ENCODE measurements around the gene IL4R.
"Not testable (repeated sequence)": the region's sequence is repeated elsewhere in the genome, so short reads cannot be mapped to it uniquely, and the experiment has no call there.

Gene IL4R

DNA sequence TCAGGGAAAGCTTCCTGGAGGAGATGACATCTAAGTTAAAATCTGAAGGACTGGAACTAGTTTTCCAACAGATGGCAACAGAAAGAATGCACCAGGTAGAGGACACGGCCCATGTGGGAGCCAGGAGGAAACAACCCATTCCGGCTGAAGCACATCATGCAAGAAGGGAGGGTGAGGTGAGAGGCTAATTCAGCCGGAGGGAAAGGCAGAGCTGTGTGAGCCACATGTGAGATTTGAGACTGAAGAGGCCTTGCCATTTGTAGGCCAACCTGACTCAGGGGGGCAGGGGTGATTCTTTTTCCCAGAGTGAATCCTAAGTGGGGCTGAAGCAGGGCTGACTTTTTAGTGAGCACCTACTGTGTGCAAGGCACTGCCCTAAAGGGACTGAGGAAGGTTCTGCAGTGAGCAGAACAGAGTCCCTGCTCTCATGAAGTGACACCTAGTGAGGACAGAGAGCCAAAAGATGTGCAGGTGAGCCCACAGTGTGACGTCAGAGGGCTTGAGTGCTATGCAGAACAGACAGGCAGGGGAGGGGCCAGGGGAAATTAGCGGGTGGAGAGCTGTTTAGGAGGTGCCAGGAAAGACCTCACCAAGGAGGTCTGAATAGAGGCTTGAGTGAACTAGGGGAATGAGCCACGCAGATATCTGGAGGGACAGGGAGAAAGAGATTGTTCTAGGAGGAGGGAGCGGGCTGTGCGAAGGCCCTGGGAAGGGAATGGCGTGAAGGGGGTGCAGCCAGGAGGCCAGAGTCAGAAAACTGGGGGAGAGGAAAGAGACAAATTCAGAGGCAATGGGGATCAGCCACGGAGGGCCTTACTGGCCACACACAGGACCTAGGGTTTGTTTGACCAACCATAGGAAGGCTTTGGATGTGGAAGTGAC is 68.4 kb downstream of the IL4R start:
- no peak for DNase-seq (ENCODE audit: low spot score)

DNA sequence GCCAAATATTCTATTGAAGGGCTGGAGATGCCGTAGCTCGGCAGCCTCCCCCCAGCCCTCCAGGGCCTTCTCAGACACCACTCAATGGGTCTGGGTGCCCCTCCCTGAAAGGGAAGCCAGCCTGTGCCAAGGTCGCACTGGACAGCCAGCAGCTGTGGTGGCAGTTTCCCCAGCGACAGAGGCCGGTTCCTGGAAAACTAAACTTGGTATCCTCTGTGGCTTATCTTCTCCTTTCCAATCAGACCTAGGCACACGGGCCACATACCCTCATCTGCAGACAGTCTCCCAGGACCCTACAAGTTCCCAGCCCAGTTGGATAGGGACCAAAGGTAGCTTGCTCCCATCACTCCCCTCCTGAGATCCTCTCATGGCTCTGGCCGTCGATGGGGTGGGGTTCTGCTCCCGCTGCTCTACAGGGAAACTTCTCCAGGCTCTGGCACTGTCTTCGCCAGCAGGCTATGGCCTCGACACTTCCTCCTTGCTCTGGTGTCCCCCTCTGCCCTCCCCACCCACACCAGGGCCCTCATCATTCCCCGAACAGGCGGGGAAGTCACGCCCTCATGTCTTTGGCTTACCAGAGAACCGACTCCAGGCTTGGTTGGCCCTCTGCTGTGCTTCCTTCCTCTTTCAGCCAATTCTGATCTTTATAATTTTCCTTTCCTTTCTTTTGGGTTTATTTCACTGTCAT is 69.9 kb downstream of the IL4R start:
- DNase-seq (ENCODE audit: low spot score), result no peak

DNA sequence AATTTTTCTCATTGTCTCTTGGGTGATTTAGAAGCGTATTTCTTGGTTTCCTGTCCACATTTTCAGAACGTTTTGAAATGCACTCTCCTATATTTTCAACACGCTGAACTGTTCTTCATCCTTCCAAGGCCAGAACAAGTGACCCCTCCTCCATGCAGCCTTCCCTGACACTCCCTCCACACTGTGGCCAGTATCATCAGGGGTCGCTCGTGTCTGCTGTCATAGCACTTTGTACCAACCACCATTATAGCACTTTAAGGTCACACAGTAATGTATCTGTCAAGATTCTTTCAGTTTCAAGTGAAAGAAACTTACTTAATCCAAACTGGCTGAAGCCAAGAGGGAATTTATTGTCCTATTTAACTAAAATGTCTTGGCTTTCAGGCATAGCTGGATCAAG is 70.7 kb downstream of the IL4R start:
- no peak for DNase-seq (ENCODE audit: low spot score)

DNA sequence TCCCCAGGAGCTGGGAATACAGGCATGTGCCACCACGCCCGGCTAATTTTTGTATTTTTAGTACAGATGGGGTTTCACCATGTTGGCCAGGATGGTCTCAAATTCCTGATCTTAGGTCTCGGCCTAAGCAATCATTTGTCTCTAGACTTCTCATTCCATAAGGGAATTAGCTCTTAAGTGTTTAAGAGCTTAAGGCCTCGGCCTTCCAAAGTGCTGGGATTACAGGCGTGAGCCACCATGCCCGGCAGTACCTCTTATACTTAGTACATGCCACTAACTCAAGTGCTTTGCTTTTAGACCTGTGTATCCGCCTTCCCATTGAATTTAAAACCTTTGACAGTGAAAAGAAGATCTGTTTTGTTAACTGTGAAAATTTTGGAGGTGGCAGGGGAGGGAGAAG is 71.6 kb downstream of the IL4R start:
- DNase-seq (ENCODE audit: low spot score), result no peak

DNA sequence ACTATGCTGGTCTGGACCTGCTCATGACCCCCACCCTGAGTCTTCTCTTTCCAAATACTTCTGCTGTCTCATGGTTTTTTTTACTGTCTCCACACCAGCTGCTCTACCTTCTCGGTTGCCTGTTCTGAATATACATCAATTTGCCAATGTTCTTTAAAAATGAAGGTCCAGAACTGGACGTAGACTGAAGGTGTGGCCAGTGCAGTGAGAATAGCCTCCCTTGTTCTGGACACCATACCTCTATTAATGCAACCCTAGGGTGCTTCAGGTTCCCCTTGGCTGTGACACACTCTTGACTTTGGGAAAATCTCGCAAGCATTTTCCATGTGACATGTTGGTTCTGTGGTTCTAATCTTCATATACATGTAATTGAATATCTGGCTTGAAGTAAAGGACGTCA is 72.9 kb downstream of the IL4R start:
- DNase-seq (ENCODE audit: low spot score), result no peak

DNA sequence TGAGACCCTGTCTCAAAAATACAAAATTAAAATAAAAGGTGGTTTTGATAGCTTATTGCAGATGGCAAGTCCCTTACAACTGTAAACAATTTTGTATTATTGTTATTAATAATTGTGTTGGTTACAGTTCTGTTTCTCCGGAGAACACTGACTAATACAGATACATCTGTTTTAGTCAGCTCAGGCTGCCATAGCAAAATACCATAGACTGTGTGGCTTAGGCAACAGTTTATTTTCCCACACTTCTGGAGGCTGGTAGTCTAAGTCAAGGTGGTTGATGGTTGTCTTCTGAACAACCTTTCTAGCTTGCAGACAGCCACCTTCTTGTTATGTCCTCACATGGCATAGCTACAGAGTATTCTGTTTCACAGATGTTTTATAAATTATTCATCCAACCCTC is 74.0 kb downstream of the IL4R start:
- no peak for DNase-seq (ENCODE audit: low spot score)

DNA sequence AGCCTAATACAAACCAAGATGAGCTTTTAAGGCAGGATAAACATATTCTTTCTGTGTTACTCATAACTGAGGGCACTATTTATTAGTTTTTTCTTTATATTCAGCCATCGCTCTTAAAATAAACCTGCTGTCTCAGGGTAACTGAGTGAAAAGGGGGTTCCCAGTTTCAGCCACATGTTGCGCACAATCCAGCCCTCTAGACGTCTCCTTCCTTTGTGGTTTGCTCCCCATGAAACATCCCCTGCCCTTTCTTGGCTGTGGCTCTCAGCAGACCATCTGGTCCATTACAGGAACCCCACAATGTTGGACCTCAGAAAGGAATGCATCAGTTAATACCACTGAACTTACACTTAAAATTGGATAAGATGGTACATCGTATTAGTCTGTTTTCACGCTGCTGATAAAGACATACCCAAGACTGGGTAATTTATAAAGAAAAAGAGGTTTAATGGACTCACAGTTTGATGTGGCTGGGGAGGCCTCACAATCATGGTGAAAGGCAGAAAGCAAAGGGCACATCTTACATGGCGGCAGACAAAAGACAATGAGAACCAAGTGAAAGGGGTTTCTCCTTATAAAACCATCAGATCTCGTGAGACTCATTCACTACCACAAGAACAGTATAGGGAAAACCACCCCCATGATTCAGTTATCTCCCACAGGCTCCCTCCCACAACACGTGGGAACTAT is 75.6 kb downstream of the IL4R start:
- no peak for DNase-seq (ENCODE audit: low spot score)

DNA sequence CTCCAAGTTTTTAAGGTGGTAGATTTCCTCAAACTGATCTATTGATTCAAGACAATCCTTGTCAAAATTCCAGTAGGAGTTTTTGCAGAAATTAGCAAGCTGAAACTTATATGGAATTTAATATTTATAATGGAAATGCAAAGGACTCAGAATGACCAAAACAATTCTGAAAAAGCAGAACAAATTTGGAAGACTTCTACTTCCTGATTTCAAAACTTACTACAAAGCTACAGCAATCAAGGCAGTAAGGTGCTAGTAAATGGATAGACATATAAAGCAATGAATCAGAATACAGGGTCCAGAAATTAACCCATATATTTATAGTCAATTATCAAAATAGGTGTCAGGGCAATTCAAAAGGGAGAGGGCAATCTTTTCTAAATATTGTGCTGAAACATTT is 76.4 kb downstream of the IL4R start:
- DNase-seq (ENCODE audit: low spot score), result no peak

DNA sequence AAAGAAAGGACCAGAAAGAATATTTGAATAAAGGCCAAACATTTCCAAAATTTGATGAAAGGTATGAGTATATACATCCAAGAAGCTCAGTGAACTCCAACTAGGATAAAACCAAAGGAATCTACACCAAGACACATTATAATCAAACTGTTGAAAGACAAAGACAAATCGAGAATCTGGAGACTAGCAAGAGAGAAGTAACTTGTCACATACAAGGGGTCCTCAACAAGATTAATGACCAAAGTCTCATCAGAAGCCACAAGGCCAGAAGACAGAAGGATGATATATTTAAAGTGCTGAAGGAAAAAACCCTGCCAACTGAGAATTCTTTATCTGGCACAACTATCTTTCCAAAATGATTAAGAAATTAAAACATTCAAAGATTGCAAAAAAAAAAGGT is 78.9 kb downstream of the IL4R start:
- DNase-seq (ENCODE audit: low spot score), result no peak

DNA sequence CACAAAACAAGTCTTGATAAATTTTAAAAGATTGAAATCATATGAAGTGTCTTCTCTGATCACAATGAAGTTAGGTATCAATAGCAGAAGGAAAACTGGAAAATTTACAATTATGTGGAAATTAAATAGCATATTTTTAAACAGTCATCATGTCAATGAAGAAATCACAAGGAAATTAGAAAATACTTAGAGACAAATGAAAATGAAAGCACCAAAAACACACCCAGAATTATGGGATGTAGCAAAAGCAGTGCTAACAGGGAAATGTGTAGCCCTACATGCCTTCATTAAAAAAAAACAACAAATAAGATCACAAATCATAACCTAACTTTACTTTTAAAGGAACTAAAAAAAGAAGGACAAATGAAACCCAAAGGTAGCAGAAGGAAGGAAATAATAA is 80.7 kb downstream of the IL4R start:
- no peak for DNase-seq (ENCODE audit: low spot score)

DNA sequence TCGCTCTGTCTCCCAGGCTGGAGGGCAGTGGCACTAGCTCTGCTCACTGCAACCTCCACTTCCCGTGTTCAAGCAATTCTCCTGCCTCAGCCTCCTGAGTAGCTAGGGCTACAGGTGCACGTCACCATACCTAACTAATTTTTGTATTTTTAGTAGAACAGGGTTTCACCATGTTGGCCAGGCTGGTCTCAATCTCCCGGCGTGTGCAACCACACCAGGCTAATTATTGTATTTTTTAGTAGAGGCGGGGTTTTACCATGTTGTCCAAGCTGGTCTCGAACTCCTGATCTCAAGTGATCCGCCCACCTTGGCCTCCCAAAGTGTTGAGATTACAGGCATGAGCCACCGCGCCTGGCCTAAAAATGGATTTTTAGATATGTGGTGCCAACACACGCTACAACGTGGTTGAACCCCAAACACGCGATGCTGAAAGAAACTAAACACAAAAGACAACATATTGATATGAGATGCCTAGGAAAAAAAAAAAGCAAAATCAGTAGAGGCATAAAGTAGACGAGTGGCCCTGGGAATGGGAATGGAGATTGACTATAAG is 84.6 kb downstream of the IL4R start:
- not testable (repeated sequence) for DNase-seq (ENCODE audit: low spot score)

DNA sequence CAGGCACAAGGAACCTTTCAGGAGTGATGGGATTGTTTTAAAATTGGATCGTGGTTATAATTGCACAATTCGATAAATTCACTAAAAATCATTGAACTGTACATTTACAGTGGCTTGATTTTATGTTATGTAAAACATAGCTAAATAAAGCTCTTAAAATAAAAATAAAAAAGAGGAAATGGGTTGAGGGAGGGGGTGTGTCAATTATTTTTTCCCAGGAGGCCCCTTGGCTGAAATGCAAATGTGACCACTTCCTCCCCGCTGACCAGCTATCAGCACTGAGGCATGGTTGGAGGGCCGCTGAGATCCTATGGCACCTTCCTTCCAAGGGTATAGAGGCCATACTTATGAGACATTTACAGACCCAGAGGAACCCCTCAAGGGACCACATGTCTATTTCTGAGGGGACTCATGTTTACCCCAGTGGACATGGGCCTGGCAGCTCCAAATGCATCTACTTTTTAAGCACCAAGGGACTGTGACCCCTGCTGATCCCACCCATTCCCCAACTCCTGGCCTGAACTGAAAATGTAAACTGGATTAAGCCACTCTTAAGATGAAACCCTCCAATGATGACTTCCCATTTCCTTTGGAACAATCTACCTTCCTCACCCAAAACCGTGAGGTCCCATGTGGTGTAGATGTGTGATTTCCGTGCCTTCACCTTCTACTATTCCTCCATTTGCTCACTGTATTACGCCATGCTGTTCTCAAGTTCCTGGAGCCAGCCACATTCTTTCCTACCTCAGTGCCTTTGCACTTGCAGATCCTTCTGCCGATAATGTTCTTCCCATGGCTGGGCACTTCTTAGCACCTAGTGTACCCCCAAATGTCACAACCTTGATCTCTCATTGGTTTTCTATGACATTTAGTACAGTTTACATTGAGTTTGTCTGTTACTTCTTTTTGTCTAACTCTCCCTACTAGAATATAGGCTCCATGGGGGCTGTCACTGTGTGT is 85.4 kb downstream of the IL4R start:
- no peak for DNase-seq (ENCODE audit: low spot score)

DNA sequence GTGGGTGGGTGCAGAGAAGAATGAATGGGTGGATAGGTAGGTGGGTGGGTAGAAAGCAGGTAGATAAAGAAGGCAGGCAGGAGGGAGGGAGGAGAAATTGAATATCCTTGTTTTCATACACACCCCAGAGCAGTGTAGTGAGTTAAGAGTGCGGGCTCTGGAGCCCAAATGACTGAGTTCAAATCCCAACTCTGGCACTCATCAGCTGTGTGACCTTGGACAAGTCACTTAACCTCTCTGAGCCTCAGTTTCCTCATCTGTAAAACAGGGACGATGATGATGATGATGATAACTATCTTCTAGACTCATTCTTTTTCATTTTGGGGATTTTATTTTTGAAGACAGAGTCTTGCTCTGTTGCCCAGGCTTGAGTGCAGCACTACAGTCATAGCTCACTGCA is 86.2 kb downstream of the IL4R start:
- DNase-seq (ENCODE audit: low spot score), result no peak

DNA sequence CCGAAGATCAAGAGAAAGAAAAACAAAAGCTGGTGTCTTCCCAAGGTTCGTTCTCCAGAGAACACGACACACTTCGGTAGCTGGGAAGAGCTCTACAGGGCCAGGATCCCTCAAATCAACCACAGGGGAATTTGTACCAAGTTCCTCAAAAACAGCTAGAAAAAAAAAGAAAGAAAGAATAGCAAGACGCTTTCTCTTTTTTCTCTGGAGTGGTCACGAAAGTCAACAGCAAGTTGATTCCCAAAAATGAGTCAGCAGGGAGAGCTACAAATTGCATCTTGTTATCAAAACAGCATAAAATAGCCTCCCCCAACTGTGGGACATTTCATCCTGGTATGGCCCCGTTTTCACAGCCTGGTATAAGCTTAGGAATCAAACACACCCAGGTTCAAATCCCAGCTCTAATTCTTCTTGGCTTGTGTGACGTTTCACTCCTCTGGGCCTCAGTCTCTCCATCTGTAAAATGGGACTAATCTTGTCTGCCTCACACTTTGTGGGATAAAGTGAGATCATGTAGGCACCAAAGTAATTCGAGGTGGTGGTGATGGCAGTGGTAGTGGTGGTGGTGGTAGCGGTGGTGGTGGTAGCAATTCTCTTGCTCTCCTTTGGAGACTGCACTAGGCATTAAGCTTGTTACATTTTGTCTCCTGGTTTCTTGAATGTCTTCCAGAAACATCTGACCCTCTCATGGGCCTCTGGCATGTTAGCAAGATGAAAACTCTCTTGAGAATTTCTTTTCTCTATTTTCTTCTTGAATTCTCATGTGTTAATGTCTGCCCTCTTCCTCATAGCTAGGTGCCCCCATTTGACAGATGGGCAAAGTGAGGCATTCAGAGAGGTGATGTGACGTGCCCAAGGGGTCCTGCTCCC is 87.2 kb downstream of the IL4R start:
- DNase-seq (ENCODE audit: low spot score), result no peak

DNA sequence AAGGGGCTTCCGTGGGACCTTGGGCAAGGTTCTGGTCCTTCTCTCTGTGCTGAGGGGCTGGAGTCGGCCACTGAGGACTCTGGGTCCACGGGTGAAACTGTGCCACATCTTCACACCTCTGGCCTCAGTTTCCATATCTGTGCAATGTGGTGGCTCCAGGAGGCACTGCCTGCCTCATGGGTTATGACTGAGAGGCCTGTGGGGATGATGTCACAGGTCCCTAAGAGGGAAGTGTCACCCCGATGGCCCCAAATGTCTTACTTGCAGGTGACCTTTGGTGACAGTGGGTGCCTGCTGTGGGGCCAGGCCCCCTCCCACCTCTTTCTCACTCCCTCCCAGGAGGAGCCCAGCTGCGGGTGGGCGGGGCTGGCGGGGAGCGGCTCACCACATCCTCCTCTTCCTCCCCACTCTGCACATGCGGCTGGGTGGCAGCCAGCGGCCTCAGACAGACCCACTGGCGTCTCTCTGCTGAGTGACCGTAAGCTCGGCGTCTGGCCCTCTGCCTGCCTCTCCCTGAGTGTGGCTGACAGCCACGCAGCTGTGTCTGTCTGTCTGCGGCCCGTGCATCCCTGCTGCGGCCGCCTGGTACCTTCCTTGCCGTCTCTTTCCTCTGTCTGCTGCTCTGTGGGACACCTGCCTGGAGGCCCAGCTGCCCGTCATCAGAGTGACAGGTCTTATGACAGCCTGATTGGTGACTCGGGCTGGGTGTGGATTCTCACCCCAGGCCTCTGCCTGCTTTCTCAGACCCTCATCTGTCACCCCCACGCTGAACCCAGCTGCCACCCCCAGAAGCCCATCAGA is 88.2 kb downstream of the IL4R start, which contains the start of gene IL21R:
TSS of gene IL21R (plus strand) at position 407 of the 801 bp plus-strand sequence. CDS start 27,898 bp downstream, outside the sequence.
- DNase-seq (ENCODE audit: low spot score), result no peak

DNA sequence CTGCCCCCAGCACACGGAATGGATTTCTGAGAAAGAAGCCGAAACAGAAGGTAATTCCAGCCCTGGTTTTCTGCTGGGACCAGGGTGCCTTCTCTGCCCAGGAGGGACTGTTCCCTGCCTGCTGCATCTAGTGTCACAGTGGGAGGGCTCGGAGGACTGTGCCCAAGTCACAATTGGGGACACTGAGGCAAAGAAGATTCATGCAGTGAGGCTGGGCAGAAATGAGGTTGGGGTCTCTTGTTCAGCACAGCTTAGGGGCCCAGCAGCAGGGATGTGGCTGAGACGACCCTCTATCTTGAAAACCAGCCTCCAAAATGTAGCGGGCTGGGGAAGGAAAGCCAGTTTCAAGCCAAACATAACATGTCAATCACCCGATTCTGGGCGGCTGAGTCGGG is 88.8 kb downstream of the IL4R start:
- DNase-seq (ENCODE audit: low spot score), result no peak

DNA sequence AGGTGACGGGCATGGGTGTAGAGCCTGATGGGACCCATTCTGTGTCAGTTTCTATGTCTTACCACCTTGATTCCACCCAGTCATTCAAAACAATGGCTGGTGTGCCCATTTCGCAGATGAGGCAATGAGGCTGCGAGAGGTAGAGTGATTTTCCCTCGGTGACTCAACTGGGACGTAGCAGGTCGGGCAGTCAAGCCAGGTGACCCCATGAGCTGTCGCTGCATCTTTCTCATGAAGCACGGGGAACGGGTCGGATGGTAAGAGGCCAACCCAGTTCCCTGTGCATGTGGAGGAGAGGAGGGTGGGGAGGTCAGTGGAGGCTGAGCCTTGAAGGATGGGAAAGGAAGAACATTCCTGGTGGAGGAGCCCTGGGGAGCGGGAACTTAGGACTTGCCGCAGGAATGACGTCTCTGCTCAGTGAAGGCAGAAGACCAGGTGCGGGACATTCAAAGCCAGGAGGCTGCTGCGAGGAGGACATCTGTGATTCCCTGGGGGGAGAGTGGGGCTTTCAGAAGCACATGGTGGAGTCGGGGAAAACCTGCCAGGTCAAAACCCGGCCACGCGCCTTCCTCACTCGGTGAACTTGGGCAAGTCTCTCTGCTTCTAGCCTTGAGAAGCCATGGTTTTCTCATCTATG is 89.3 kb downstream of the IL4R start:
- DNase-seq (ENCODE audit: low spot score), result no peak

DNA sequence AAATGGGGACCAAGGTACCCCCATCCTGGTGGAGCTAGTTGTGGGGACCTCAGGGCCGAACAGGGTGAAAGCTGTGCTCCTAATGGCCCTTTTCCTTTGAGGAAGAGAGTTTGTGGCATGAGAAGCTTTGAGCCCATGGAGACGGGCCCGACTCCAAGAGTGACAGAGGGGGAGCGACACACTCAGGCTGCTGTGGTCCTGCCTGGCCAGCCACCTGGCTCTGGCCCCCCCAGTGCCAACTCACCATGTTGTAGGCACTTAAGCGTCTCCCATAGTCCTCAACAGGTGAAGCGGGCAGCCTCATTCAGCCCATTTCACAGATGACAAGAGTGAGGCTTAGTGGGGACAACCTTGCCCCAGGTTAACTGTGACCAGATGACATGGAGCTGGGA is 89.8 kb downstream of the IL4R start:
- DNase-seq (ENCODE audit: low spot score), result no peak

DNA sequence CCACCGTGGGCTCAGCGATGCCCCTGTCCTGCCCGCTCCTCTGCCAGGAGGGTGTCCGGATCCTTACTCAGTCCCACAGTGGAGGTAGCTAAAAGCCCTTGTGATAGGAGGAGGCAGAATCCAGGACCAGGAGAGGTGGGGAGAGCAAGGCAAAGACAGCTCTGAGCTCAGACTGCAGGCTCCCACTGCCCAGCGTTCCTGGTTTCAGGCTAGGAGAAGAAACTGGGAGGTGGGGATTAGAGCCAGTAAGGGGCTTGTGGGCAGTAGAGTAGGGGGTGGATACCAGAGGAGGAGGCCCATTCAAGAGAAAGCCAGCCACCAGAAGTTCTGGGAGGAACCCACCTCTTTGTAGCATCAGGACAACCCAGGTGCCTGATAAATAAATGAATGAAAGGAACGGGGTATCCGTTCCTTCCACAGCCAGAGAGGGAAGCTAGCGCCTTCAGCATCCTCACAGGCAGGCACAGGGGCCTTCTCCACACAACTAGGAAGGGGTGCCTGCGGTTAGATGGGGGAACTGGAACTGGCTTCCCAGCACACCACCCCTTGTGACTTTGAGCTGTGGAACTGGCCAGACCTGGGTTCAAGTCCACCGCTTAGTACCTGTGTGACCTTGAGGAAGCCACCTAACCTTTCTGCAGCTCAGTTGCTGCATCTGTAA is 90.5 kb downstream of the IL4R start:
- DNase-seq (ENCODE audit: low spot score), result no peak

Data from RKO (cell line).